Measurements from ENCODE around the gene PROZ. TPM values are rescaled to one million over a fixed set of nuclear protein-coding genes. Genes with fewer than 3 reads are reported as not detected.

The PROZ gene
- total and polyA plus RNA-seq, 9 of the 15 experiments (the other 6 are each of a cell fraction or from before 2014, with no cell fraction given) = not detected

- peak; percentile 70 for TF ChIP-seq VEZF1 (CRISPR knock-in tag; IDR thresholded peaks at IDR 0.05)
- no peak; the same call in 1 of the 2 replicates for TF ChIP-seq ZNF431 (CRISPR knock-in tag; IDR thresholded peaks at IDR 0.05)
- TF ChIP-seq IRF9 (tag; IDR thresholded peaks at IDR 0.05) = no peak
- TF ChIP-seq GTF2F1 (IDR thresholded peaks at IDR 0.05; ENCODE audit: low read depth, low read length) = no peak
- TF ChIP-seq FUS (optimal IDR thresholded peaks at IDR 0.05; ENCODE audit: low read depth, low read length) = peak; percentile 83
- TF ChIP-seq CREB1 (IDR thresholded peaks at IDR 0.05) = peak; percentile 89
- TF ChIP-seq CREB1 (CRISPR knock-in tag; IDR thresholded peaks at IDR 0.05) = peak; percentile 94
- TF ChIP-seq PRPF4 (IDR thresholded peaks at IDR 0.05; ENCODE audit: insufficient read depth, low read depth, low read length, poor library complexity, severe bottlenecking) = peak; percentile 33
- TF ChIP-seq MCM7 (IDR thresholded peaks at IDR 0.05) = no peak
- no peak for TF ChIP-seq SMAD3 (CRISPR knock-in tag; conservative IDR thresholded peaks at IDR 0.05)
- no peak for TF ChIP-seq MBD1 (CRISPR knock-in tag; IDR thresholded peaks at IDR 0.05)
- TF ChIP-seq HDAC3 (IDR thresholded peaks at IDR 0.05; ENCODE audit: borderline replicate concordance, partially characterized antibody) = no peak
- no peak for TF ChIP-seq RHOXF2B (CRISPR knock-in tag; conservative IDR thresholded peaks at IDR 0.05)
- TF ChIP-seq ZBTB1 (CRISPR knock-in tag; IDR thresholded peaks at IDR 0.05; ENCODE audit: borderline replicate concordance, low read depth) = no peak; the same call in 1 of the 2 replicates
- TF ChIP-seq ZNF766 (CRISPR knock-in tag; conservative IDR thresholded peaks at IDR 0.05) = peak; percentile 80
- TF ChIP-seq MAX (CRISPR knock-in tag; IDR thresholded peaks at IDR 0.05) = no peak; the same call in none of the 2 replicates
- no peak for TF ChIP-seq CCAR2 (IDR thresholded peaks at IDR 0.05; ENCODE audit: low read depth, low read length)
- TF ChIP-seq NFE2L1 (tag; IDR thresholded peaks at IDR 0.05; ENCODE audit: borderline replicate concordance, low read depth) = no peak
- TF ChIP-seq THAP12 (CRISPR knock-in tag; IDR thresholded peaks at IDR 0.05) = no peak
Observed at GRCh38 chr13:113208421-113209335, 50.2 kb downstream of the PROZ start, which contains the start of gene PCID2 (continued).

Data from K562 (cell line).